Adrenal gland (tissue), 5 donors: ENCODE data around the gene UCK1.

Experiments
- CTCF ChIP-seq, 6 experiments: fragments of 450-650 bp in 4 of 6; fragments of 200-600 bp in 2 of 6; sonication (generic) in 1 of 6; IDR thresholded peaks; 1 replicate in 5 of 6; 2 replicates in 1 of 6; pipeline versions ENCODE4 v1.5.1 to v1.8.0; 2016 to 2021; ENCODE audit warnings: antibody characterized with exemption in 6 of 6, mild to moderate bottlenecking in 2 of 6, moderate library complexity in 1 of 6
- POLR2A ChIP-seq, 2 donors: fragments of 450-650 bp; IDR thresholded peaks; one replicate each; pipeline ENCODE4 v1.6.1; 2017; ENCODE audit warnings: antibody characterized with exemption in 2 of 2, mild to moderate bottlenecking in 2 of 2, moderate library complexity in 1 of 2
- donor health status: DM: no; HTN: no; CAD: no.

GRCh38 chr9:131484051-131484445 is 47.0 kb downstream of the UCK1 start:
- TF ChIP-seq POLR2A (IDR thresholded peaks at IDR 0.05) (no peak), CTCF (IDR thresholded peaks at IDR 0.05) (no peak)
